HG03045 (cell line): ENCODE results near the gene RGPD8.

Experiments used
- ATAC-seq: cut with Tn5 transposase; IDR thresholded peaks from one replicate; pipeline ENCODE4 v1.9.1; 2021; ENCODE audit warnings: mild to moderate bottlenecking, moderate library complexity; ENCODE audit not compliant: unreplicated experiment

The RGPD8 gene

DNA sequence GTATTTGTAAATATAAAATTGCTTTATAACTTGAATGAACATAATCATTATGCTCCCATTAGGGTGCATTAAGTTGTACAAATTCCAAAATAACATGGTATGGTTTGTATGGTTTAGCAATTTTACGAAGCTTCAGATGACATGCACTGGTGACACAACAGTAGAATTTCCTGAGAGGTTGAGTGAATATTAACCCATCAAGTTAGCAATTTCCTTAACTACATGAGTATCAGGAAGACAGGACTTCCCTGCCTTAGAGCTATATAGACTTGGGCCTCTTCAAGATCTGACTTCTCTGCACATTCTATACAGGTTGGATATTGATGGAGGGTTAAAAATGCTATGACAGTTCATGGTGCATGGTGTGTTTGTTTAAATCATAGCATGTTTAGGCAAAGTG is 97.8 kb downstream of the RGPD8 start:
- ATAC-seq = no peak

DNA sequence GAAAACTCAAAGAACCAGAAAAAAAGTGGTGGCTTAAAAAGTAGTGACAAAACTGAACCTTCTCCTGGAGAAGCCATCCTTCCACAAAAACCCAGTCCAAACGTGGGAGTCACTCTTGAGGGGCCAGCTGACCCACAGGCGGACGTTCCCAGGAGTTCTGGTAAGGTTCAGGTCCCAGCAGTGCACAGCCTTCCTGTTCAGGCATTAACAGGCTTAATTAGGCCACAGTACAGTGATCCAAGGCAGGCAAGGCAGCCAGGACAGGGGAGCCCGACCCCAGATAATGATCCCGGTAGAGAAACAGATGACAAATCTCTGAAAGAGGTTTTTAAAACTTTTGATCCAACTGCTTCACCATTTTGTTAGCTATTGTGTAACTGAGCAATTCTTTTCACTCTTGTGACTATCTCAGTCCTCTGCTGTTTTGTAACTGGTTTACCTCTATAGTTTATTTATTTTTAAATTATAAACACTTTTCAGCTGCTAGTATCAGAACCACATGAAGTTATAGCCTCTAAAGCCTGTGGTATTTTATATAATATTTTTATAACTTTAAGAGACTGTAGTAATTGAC is 101.2 kb downstream of the RGPD8 start:
- no peak for ATAC-seq

DNA sequence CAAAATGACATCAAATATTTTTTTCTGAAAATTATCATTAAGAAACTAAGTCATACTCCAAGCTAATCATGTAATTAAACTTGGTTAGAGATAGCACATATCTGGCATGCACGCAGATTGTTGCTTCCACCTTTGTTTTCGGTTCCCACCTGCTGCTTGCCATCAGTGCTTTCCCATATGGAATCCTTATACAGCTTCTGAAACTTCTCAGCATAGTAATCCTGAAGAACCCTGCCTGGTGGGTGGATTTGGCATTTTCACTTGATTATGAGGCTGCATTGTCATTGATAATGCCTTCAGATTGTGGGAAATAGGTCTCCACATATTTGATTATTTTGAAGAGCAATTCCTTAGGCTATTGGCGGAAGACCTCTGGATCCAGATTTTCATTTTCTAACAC is 110.5 kb downstream of the RGPD8 start:
- no peak for ATAC-seq

DNA sequence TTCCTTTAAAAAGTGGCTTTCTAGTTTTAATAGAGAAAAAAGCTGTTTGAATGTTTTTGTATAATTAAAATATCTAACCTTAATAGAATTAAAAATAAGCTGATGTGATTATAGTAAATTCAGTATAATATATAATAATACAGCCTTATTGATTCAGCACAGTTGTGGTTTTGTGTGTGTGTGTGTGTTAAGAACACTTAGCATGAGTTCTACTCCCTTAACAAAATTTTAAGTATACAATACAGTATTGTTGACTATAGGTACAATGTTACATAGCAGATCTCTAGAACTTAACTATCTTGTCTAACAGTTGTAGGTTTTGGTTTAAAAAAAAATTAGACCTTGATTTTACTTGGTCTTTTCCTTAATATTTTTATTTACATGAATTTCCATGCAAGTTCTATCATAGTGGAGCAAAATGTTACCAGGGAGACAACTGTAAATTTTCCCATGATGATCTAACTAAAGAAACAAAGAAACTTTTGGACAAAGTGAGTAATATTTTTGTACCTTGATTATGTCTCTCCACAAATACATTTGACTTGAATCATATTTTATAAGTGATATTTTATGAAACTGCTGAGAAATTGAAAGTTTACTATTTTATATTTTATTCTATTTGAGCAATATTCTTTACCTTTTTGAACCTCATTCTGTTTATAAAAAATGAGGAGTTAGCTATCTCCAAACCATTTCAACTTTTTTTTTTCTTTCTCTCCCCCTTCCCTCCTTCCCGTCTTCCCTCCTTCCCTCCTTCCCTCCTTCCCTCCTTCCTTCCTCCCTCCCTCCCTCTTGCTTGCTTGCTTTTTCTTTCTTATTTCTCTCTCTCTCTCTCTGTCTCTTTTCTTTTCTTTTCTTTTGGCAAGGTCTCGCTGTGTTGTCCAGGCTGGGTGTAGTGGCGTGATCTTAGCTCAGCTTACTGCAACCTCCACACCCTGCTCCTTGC is 111.8 kb downstream of the RGPD8 start:
- ATAC-seq = no peak
